RWPE2 (cell line): ENCODE results near the gene LGALS9.
"Not testable (repeated sequence)": the region's sequence is repeated elsewhere in the genome, so short reads cannot be mapped to it uniquely, and the experiment has no call there.

ENCODE experiments used
- ATAC-seq: fragments of 200-7000 bp; cut with Tn5 transposase; 3 replicates; pipeline ENCODE4 v1.9.1; 2021; ENCODE audit warnings: low read depth
- DNase-seq: peaks from one replicate; pipeline ENCODE4 v3.0.0-alpha.2; 2020; ENCODE audit warnings: low spot score
- H3K27ac ChIP-seq: fragments of 450-650 bp; 2 replicates; pipeline ENCODE4 v1.5.1; 2017; ENCODE audit warnings: mild to moderate bottlenecking; ENCODE audit not compliant: poor library complexity, severe bottlenecking
- H3K27me3 ChIP-seq: fragments of 250-450 bp; sonication (Bioruptor Pico); 2 replicates; pipeline ENCODE4 v1.5.1; 2021; ENCODE audit warnings: mild to moderate bottlenecking, moderate library complexity; ENCODE audit not compliant: insufficient read depth, poor library complexity, severe bottlenecking
- H3K36me3 ChIP-seq: fragments of 250-450 bp; sonication (Bioruptor Pico); 2 replicates; pipeline ENCODE4 v1.5.1; 2020; ENCODE audit warnings: low read depth, mild to moderate bottlenecking, moderate library complexity
- H3K4me1 ChIP-seq: fragments of 250-450 bp; sonication (Bioruptor Pico); 2 replicates; pipeline ENCODE4 v1.5.1; 2021; ENCODE audit warnings: mild to moderate bottlenecking, moderate library complexity; ENCODE audit not compliant: insufficient read depth, poor library complexity, severe bottlenecking
- H3K4me3 ChIP-seq: fragments of 250-450 bp; sonication (Bioruptor Pico); 2 replicates; pipeline ENCODE4 v1.5.1; 2021; ENCODE audit warnings: mild to moderate bottlenecking, moderate library complexity; ENCODE audit not compliant: severe bottlenecking
- H3K9me3 ChIP-seq: fragments of 250-450 bp; sonication (Bioruptor Pico); 2 replicates; pipeline ENCODE4 v1.5.1; 2021; ENCODE audit warnings: mild to moderate bottlenecking, moderate library complexity; ENCODE audit not compliant: severe bottlenecking
- CTCF ChIP-seq: fragments of 450-650 bp; IDR thresholded peaks from one replicate; pipeline ENCODE4 v1.5.1; 2017; ENCODE audit warnings: mild to moderate bottlenecking, moderate library complexity; ENCODE audit not compliant: poor library complexity, severe bottlenecking

LGALS9 gene

GRCh38 chr17:27669136-27669535 lies 38.1 kb downstream of the LGALS9 start:
- no peak for ATAC-seq
- Histone ChIP-seq H3K27ac (no peak overlapping the region), H3K27me3 (no peaks in the 10 kb centered on the region), H3K4me3 (no peak overlapping the region), H3K4me1 (no peaks in the 10 kb centered on the region), H3K9me3 (no peaks in the 10 kb centered on the region), H3K36me3 (no peaks in the 10 kb centered on the region)
- no peak for DNase-seq
- no peak for TF ChIP-seq CTCF

- Histone ChIP-seq H3K36me3 (no peaks in the 10 kb centered on the region), H3K27ac (no peak overlapping the region), H3K9me3 (no peaks in the 10 kb centered on the region), H3K4me1 (no peaks in the 10 kb centered on the region), H3K27me3 (no peaks in the 10 kb centered on the region), H3K4me3 (no peak overlapping the region)
- no peak for ATAC-seq
- TF ChIP-seq CTCF = no peak
- DNase-seq = no peak
These were observed 38.9 kb downstream of the LGALS9 start for GRCh38 chr17:27669850-27670249.

- Histone ChIP-seq H3K27ac (no peak overlapping the region), H3K36me3 (no peaks in the 10 kb centered on the region), H3K27me3 (no peaks in the 10 kb centered on the region), H3K4me3 (no peak overlapping the region), H3K9me3 (no peaks in the 10 kb centered on the region), H3K4me1 (no peaks in the 10 kb centered on the region)
- no peak for TF ChIP-seq CTCF
- ATAC-seq (no peak), DNase-seq (no peak)
These were observed 40.0 kb downstream of the LGALS9 start for GRCh38 chr17:27670791-27671590.

- Histone ChIP-seq H3K9me3 (no peaks in the 10 kb centered on the region), H3K36me3 (no peaks in the 10 kb centered on the region), H3K4me3 (no peak overlapping the region), H3K4me1 (no peaks in the 10 kb centered on the region), H3K27me3 (no peaks in the 10 kb centered on the region), H3K27ac (no peak overlapping the region)
- DNase-seq = no peak
- TF ChIP-seq CTCF = no peak
- no peak for ATAC-seq
These were observed 40.6 kb downstream of the LGALS9 start for GRCh38 chr17:27671591-27671910.

- ATAC-seq, DNase-seq, H3K27me3 ChIP-seq, H3K27ac ChIP-seq, H3K9me3 ChIP-seq, H3K4me3 ChIP-seq, H3K36me3 ChIP-seq, H3K4me1 ChIP-seq: not testable (repeated sequence)
These were observed 41.0 kb downstream of the LGALS9 start for GRCh38 chr17:27671977-27672480.
